ENCODE measurements around the gene NLGN1.

Gene NLGN1

DNA sequence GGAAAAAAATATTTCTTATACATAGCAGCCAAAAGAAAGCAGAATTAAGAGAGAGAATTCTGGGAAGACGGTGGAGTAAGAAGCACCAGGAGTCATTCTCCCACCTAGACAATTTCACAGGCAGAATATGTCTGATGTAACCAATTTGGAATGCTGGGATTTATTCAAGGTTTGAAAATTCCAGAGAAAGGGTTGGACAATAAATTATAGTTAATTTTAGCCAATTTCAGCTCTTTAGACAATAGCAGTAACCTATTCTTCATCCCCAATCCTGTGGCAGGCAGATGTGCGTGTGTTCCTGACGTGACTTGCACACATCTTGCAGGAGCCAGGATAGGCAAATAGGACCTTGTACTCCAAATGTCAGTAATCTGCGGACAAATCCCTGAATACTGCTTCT lies 920.6 kb downstream of the NLGN1 start:
- DNase-seq (ENCODE audit: extremely low read depth in 1 of 2, low read depth in 1 of 2) = no peak

DNA sequence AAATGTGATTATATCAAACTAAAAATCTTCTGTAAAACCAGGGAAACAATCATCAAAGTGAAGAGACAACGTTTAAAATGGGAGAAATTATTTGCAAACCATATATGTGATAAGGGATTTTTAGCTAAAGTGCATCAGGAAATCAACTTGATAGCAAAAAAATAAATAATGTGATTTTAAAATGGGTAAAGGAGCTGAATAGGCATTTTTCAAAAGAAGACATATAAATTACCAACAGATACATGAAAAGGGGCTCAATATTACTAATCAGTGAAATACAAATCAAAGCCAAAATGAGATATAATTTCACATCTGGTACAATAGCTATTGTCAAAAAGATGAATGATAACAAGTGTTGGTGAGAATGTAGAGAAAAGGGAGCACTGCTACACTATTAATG lies 924.0 kb downstream of the NLGN1 start:
- no peak for DNase-seq (ENCODE audit: extremely low read depth in 1 of 2, low read depth in 1 of 2)

DNA sequence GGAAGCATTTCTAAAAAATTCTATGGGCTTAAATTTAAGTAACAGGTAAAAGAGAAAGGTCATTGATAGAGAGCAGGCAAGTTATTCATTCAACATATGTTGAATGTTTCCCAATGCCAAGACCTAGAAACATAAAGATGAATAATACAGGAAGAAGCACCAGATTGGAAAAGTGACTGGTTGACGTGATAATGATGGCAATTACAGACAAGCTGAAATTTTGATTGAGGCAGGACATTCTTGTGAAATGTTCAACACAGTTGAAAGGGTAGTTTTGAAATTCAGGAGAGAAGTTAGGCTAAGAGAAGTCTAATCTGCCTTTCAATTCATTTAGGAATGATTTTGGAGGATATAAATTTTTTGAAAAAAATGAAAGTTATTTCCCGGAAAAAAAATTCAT lies 925.2 kb downstream of the NLGN1 start:
- no peak for DNase-seq (ENCODE audit: extremely low read depth in 1 of 2, low read depth in 1 of 2)

DNA sequence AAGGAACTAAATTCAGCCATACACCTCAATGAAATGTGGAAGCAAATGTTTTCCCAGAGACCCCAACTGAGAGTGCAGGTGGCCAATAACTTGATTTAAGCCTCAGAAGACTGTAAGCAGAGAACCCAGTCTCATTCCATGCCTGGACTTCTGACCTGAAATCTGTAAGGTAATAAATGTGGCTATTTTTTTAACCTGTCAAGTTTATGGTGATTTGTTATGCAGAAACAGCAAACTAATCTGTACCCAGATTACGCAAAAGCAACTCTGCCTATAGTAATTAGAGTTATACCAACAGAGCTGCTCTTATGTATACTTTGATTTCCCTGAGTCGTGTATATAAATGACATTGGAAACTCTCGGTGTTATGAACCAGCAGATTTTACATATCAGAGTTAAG lies 927.6 kb downstream of the NLGN1 start:
- DNase-seq (ENCODE audit: extremely low read depth in 1 of 2, low read depth in 1 of 2) = no peak

DNA sequence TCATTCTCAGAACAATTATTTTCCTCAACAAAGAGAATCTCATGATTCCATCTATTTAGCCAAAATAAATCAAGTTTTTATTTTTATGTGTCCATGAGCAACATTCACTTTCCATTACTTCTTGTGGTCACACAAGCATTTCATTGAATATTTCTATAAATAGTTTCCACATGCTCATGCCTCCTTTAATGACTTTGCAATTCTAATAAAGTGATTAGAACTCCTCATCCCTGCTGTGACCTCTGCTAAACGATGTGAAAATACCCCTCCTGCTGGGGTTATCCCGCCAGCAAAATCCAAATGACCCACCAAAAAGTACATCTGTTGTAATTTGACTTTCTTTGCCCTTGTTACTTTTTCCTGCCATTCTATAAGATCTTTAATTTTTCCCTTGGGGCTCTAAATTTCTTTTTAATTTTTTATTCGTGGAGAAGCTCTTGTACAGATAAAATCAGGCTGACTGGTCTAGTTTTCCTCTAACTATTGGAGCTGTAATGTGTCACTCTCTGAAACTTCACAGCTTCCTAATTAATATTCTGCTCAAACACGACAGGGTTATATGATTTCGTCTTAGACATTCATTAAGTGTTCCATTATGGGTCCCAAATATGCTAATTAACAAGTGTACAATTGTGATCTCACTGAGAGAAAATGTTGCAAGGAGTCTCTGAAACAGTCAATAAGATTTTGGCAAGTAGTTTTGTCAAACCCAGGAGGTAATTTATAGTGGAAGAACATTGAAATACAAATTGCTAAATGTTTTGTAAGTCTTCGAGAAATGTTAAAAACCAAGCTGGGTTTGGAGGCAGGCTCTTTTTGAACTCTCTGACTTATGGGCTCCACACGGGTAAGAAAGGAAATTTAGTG lies 928.5 kb downstream of the NLGN1 start:
- no peak for DNase-seq (ENCODE audit: extremely low read depth in 1 of 2, low read depth in 1 of 2)

DNA sequence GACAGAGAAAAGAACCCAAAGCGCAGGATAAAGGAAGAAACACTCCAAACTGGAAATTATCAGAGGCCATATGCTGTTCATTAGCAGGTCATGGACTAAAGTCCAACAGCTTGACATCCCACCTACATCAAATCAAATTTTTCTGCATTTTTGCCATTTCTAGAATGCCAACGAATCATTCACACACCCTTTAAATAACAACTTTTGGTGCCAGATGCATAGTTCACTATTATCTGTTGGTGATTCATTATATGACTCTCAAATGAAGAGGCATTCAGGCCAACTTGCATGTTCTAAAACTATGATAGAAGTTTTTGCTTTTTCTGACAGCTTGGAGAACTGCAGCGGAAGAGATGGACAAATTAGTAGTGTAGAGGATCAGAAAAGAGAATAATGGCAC lies 931.8 kb downstream of the NLGN1 start:
- no peak for DNase-seq (ENCODE audit: extremely low read depth in 1 of 2, low read depth in 1 of 2)

DNA sequence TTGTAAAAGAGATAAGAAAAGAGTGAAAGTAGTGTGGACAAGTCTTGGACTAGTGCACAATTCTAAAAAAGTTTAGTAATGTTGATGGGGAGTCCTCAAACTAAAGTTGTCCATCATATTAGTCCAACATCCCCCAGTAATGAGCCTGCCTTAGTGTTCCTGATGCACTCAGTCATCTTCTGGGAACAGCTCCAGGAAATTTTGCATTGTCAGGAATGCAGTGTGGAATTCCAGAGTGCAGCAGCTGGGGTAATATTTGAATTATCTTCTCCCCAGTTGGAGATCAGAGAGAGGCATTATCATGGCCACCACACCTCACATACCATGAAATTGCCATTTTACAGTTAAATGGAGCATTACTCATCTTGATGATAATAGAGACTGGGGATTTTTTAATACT lies 932.8 kb downstream of the NLGN1 start:
- DNase-seq (ENCODE audit: extremely low read depth in 1 of 2, low read depth in 1 of 2) = no peak

DNA sequence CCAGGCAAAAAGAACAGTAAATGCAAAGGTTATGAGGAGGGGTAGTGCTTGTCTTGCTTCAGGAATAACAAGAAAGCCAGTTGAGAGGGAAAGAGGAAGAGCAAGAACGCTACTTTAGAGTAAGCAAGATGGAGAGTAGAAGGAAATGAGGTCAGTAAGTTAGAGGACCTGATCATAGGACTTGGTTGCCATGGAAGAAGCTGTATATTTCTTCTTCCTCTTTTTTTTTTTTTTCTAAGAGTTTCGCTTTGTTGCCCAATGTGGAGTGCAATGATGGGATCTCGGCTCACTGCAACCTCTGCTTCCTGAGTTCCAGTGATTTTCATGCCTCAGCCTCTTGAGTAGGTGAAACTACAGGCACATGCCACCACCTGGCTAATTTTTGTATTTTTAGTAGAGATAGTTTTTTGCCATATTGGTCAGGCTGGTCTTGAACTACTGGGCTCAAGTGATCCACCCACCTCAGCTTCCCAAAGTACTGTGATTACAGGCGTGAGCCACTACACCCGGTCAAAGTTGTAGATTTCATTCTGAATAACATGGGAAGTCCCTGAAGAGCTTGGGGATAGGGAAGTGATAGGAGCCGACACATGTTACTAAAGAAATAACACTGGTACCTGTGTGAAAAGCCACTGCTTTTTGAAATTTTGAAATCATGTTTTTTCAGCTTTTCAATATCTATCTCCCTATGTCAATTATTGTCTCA lies 933.7 kb downstream of the NLGN1 start:
- DNase-seq (ENCODE audit: extremely low read depth in 1 of 2, low read depth in 1 of 2) = no peak

DNA sequence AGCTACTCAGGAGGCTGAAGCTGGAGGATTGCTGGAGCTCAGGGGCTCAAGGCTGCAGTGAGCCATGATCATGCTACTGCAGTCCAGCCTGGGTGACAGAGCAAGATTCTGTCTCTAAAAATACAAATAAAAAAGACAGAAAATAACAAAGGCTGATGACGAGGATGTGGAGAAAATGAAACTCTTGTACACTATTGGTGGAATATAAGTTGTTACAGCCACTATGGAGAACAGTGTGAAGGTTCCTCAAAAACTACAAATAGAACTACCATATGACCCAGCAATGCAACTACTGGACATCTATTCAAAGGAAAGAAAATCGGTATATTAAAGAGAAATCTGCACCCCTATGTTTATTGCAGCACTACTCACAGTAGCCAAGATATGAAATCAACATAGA lies 934.8 kb downstream of the NLGN1 start:
- no peak for DNase-seq (ENCODE audit: extremely low read depth in 1 of 2, low read depth in 1 of 2)

DNA sequence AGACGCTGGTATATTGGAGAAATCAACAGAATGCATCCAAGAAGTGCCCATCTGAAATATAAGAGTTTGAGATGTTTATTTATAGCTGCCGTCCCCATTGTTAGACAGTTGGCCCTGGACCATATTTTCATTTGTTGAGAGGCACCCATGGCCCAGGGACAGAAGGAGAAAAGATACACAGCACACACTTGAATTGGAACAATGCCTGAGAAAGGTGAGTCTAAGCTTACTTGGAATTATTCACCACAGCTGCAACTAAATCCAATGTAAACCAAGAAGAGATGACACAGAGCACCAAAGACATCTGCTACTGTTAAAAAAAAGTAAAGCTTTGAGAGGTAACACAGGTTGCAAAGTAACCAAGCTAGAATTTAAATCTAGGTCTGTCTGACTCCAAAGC lies 936.1 kb downstream of the NLGN1 start:
- no peak for DNase-seq (ENCODE audit: extremely low read depth in 1 of 2, low read depth in 1 of 2)

DNA sequence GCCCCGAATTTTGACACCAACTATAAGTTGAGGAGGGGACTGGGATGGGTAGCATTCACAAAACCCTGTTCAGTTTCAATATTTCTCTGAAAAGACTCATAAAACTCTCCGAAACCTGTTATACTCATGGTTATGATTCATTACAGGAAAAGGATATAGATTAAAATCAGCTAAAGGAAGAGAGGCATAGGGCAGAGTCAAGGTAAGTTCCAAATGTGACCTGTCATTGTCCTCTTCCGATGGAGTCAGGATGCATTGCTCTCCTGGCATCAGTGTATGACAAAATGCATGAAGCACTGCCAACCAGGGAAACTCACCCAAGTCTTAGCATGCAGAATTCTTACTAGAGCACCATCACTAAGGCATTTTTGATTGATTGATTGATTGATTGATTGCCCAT lies 936.6 kb downstream of the NLGN1 start:
- DNase-seq (ENCODE audit: extremely low read depth in 1 of 2, low read depth in 1 of 2) = no peak

DNA sequence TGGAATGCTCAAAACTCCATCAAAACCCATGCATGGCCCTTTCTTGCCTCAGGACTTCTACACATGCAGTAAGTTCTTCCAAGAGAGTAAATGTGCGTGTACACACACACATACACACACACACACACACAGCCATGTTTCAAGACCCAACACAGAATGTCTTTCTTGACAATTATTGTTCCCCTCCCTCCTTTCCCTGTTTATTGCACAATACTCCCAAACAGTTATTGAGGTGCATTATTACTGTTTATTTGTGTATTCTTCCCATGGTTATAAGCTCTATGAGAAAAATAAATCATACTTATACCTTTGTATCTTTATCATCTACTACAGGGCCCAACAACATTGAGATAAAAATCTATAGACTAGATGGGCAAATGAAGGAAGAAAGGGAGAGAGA lies 937.8 kb downstream of the NLGN1 start:
- DNase-seq (ENCODE audit: extremely low read depth in 1 of 2, low read depth in 1 of 2) = no peak

DNA sequence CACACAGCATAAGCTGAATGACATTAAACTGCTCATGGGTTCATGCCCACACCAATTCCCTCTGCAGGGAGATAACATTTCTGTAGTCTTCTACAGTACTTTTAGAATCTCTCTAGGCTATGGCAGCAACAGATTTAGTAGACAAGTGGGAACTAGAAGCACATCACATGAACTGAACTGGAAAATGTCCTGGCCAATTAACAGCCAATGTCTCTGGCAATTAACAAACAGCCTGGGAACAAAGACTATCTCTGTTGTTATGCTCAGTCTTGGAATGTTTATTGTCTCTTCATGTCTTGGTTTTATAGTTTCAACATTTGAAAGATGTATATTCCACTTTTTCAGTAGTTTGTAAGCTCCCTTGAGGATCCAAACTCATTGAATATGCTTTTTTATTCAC lies 938.4 kb downstream of the NLGN1 start:
- DNase-seq (ENCODE audit: extremely low read depth in 1 of 2, low read depth in 1 of 2) = no peak

All from stimulated activated CD8-positive, alpha-beta memory T cell treated with anti-CD3 and anti-CD28 coated beads, Interleukin-7, amount 100 ng/mL, for 48 hours (primary cell).